GM19324 (cell line): ENCODE data around the gene LUC7L.
"Not testable (repeated sequence)": the region's sequence is repeated elsewhere in the genome, so short reads cannot be mapped to it uniquely, and the experiment has no call there.

Experiments used
- ATAC-seq: cut with Tn5 transposase; IDR thresholded peaks from one replicate; pipeline ENCODE4 v1.9.1; 2021; ENCODE audit warnings: mild to moderate bottlenecking, moderate library complexity; ENCODE audit not compliant: unreplicated experiment, low FRiP score

The LUC7L gene

DNA sequence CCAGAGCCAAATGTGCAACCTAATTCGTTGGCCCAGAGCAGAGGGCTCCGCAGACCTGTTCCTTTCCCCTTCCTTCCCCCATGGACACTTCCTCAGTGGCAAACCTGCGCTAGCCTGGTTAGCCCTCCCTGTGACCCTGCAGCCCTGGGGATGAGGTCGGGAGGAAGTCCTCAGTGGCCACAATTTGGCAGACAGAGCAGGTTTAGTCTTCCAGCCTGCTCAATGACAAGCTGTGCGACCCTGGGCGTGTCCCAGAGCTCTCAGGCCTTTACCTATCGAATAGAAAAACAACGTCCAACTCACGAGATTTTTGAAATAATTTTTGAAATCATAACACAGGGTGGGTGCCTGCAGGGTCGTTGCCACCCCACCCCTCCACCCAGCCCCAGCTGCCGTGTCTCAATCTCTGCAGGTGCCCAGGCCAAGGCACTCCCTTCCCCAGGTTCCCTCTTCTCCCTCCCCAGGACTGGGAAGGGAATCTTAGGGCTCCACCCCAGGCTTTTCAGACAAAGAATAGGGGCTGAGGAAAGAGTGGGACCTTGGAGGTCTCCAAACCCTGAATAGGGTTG, 62.0 kb downstream of the LUC7L start:
- ATAC-seq, result no peak

DNA sequence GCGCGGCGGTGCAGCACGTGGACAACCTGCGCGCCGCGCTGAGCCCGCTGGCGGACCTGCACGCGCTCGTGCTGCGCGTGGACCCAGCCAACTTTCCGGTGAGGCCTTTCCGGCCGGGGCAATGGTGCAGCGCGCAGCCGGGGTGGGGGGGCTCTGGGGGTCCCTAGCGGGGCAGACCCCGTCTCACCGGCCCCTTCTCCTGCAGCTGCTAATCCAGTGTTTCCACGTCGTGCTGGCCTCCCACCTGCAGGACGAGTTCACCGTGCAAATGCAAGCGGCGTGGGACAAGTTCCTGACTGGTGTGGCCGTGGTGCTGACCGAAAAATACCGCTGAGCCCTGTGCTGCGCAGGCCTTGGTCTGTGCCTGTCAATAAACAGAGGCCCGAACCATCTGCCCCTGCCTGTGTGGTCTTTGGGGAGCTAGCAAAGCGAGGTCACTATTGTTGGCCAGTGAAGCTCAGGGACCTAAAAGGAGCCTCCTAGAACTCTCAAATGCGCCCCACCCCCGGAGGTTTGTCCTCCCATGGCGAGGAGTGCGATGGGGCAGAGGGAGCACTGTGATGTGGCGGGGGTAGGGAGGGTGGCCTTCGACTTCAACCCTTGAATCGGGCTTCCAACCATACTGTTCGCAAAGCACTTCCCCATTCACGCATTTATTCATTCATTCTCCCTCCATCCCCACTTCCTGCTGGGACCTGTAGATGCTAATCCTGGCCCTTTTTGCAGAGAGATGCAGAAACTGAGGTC, 62.7 kb downstream of the LUC7L start:
- no peak for ATAC-seq

DNA sequence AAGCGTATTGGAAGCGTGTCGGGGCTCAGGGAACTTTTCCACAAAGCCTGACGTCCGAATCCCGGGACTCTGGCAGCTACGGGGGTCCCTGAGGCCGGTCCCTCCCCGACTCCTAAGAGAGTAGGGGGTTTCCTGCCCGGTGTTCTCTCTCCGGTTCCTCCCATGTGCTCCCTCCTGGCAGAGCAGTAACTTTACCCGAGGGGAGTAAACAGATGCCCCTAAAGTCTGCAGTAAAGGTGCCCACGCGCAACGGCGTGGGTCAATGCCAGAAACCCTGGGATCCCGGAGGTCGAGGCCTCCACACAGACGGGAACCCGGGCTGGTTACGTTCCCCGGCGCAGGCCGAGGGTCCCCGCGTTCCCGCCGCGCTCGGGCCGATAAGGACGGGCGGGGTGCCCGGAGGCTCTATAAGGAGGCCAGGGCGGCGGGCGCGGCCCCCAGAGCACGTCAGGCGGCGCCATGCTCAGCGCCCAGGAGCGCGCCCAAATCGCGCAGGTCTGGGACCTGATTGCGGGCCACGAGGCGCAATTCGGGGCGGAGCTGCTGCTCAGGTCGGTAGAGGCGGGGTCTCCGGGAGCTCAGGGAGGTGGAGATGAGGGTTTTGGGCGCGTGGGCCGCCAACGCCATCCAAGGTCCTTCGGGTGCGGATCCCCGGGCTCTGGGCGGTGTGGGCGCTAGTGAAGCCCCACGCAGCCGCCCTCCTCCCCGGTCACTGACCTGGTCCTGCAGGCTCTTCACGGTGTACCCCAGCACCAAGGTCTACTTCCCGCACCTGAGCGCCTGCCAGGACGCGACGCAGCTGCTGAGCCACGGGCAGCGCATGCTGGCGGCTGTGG, 63.5 kb downstream of the LUC7L start, which contains the start of gene HBM:
Gene HBM, plus strand, starts transcription at position 440 of the 836 bp plus-strand sequence. Its CDS starts 20 bp downstream, at position 460.
- no peak for ATAC-seq

DNA sequence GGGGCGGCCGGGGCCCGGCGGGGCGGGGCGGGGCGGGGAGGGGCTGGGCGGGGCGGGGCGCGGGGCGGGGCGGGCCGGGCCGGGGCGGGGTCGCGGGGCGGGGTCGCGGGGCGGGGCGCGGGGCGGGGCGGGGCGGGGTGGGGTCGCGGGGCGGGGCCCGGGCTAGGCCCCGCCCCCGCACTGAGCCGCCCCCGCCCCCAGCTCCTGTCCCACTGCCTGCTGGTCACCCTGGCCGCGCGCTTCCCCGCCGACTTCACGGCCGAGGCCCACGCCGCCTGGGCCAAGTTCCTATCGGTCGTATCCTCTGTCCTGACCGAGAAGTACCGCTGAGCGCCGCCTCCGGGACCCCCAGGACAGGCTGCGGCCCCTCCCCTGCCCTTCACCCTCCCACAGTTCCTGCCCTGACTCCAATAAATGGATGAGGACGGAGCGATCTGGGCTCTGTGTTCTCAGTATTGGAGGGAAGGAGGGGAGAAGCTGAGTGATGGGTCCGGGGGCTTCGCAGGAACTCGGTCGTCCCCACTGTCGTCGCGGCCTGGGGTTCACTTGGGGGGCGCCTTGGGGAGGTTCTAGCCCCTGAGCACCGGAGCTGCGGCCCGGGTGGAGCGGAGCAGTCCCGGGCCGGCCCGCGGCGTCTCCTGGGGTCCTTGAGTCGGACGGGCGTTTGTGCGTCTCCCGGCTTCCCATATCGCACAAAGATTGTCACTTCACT, 64.3 kb downstream of the LUC7L start:
- no peak for ATAC-seq

DNA sequence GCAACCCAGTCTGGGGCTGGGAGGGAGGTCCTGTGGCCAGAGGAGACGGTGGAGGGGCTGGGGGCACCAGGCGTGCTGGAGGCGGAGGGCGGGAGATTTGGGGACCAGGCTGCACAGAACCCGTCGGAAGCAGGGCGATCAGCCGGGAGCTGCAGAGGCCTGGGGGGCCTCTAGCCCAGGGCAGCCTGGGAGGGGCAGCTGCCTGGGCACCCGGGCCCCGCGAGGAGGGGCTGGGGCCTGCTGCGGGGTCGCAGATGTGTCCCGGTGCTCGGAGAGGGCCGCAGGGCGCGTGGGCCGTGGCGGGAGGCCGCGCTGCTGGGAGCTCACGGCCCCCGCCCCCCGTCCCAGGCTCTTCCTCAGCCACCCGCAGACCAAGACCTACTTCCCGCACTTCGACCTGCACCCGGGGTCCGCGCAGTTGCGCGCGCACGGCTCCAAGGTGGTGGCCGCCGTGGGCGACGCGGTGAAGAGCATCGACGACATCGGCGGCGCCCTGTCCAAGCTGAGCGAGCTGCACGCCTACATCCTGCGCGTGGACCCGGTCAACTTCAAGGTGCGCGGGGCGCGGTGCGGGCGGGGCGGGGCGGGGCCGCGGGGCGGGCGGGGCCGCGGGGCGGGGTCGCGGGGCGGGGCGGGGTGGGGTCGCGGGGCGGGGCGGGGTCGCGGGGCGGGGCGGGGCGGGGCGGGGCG, 65.0 kb downstream of the LUC7L start:
- not testable (repeated sequence) for ATAC-seq

DNA sequence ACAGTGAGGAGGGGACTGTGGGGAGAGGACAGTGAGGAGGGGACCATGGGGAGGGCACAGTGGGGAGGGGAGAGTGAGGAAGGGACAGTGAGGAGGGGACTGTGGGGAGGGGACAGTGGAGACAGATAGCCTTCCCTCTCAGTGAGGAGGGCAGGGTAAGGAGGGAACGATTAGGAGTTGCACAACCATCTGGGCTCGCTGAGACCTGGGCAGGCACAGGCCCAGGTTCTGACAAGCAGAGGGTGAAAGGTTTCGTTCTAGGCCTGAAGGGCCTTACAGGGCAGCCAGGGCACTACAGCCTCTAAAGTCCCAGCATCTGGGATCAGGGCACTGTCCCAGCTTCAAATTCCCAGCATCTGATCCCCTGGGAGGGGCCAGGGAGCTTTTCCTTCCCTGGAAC, 65.6 kb downstream of the LUC7L start:
- not testable (repeated sequence) for ATAC-seq

DNA sequence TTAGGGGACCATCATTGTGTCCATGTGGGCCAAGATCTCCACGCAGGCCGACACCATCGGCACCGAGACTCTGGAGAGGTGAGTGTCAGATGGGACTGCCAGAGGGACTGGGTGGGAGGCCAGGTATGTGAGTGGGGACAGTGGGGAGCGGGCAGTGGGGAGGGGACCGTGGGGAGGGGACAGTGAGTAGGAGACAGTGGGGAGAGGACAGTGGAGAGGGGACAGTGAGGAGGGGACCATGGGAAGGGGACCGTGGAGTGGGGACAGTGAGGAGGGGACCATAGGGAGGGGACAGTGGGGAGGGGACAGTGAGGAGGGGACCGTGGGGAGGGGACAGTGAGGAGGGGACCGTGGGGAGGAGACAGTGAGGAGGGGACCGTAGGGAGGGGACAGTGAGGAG, 66.1 kb downstream of the LUC7L start:
- ATAC-seq, result not testable (repeated sequence)

DNA sequence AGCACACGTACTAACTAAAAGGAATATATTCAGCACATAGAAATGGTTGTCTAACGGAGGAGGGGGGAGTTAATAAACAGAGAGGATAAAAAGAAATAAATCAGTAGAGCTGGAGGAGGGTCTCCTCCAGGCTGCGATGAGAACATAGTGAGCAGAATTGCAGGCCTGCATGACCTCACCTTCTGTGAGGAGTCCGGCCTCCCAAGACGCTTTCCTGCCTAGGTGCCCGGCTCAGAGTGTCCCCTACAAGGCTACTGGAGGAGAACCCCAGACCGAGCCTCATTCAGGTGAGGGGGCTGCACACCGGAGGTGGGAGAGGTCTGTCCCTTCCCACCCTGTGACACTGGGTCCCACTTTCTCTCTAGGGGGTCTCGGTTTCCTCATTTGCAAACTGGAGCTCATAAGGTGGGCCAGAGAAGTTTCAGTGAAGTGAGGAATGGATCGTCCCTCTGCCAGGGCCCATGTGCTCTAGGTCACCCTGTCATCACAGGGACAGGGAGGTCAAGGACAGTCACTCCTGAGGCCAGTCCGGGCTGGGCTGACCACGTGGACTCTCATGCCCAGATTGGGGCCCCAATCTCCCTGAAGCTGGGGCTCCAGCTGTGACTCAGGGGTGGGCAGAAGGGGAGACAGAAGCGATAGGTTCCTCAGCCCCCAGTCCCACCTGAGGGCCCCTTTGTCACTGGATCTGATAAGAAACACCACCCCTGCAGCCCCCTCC, 66.8 kb downstream of the LUC7L start:
- ATAC-seq, result no peak

DNA sequence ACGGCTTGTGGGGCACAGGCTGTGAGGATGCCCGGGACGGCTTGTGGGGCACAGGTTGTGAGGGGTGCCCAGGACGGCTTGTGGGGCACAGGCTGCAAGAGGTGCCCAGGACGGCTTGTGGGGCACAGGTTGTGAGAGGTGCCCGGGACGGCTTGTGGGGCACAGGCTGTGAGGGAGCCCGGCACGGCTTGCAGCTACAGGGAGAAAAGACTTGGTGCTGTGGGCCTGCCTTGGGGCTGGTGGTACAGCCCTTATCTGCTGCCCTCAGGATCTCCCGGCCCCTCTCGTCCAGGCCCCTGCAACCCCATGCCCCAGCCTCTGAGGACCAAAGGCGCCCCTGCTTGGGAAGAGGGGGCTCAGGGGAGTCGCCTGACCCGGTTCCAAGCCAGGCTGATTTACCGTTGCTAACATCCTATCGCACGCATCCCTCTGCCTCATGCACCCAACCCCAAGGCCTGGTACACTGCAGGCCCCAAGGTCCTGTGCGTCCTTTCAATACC, 68.5 kb downstream of the LUC7L start:
- ATAC-seq, result no peak

DNA sequence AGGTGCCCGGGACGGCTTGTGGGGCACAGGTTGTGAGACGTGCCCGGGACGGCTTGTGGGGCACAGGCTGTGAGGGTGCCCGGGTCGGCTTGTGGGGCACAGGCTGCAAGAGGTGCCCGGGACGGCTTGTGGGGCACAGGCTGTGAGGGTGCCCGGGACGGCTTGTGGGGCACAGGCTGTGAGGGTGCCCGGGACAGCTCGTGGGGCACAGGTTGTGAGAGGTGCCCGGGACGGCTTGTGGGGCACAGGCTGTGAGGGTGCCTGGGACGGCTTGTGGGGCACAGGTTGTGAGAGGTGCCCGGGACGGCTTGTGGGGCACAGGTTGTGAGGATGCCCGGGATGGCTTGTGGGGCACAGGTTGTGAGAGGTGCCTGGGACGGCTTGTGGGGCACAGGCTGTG, 69.0 kb downstream of the LUC7L start:
- ATAC-seq, result not testable (repeated sequence)

DNA sequence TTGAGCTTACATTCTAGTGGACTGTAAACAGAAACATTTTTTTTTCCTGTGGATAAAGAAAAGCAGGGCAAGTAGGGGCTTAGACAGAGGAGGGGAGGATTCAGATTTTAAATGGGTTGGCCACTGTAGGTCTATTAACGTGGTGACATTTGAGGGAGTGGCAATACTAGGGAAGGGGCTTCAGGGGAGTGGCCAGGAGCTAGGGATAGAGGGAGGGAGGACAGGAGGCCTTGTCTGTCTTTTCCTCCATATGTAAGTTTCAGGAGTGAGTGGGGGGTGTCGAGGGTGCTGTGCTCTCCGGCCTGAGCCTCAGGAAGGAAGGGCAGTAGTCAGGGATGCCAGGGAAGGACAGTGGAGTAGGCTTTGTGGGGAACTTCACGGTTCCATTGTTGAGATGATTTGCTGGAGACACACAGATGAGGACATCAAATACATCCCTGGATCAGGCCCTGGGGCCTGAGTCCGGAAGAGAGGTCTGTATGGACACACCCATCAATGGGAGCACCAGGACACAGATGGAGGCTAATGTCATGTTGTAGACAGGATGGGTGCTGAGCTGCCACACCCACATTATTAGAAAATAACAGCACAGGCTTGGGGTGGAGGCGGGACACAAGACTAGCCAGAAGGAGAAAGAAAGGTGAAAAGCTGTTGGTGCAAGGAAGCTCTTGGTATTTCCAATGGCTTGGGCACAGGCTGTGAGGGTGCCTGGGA, 70.0 kb downstream of the LUC7L start:
- ATAC-seq, result no peak

DNA sequence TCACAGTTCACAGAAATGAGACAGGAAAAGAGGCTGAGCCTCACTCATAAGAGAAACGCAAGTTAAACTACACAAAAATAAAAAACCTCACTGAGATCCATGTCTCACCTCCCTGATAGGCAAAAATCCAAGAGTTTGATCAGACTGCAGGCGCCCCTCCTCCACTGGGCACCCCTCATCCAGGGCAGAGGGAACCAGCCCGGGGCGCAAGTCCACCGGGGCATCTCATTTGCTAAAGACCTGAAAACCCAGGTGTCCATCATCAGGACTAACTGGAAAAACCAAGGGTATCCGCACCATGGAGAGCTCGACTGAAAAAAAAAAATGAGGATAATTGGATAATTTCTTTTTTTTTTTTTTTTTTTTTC, 74.2 kb downstream of the LUC7L start:
- no peak for ATAC-seq

DNA sequence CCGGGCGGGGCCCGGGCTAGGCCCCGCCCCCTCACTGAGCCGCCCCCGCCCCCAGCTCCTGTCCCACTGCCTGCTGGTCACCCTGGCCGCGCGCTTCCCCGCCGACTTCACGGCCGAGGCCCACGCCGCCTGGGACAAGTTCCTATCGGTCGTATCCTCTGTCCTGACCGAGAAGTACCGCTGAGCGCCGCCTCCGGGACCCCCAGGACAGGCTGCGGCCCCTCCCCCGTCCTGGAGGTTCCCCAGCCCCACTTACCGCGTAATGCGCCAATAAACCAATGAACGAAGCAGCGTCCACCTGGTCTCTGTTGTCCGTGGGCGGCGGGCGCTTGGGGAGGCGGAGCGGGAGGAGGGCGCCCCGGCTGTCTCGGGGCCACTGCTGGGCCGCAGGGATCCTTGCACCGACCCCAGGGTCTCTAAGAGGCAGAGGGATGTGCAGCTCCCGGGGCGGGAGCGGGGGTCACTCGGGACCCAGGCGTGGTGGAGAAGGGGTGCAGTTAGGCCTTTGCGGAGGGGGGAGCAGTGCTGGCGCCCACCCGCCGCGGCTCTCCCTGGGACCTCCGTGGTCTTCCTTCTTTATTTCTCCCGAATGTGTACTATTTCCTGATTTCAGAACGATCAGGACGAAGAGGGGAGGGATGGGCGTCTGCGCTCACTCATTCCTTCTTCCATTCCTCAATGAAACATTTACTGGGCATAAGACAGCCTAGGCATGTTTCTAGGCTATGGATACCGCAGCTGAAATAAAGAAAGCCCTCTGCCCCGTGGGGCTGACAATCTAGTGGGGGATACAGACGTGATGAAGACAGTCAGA, 74.8 kb downstream of the LUC7L start:
- ATAC-seq, result no peak

DNA sequence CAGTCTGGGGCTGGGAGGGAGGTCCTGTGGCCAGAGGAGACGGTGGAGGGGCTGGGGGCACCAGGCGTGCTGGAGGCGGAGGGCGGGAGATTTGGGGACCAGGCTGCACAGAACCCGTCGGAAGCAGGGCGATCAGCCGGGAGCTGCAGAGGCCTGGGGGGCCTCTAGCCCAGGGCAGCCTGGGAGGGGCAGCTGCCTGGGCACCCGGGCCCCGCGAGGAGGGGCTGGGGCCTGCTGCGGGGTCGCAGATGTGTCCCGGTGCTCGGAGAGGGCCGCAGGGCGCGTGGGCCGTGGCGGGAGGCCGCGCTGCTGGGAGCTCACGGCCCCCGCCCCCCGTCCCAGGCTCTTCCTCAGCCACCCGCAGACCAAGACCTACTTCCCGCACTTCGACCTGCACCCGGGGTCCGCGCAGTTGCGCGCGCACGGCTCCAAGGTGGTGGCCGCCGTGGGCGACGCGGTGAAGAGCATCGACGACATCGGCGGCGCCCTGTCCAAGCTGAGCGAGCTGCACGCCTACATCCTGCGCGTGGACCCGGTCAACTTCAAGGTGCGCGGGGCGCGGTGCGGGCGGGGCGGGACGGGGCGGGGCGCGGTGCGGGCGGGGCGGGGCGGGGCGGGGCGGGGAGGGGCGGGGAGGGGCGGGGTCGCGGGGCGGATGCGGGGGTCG, 75.6 kb downstream of the LUC7L start:
- not testable (repeated sequence) for ATAC-seq

DNA sequence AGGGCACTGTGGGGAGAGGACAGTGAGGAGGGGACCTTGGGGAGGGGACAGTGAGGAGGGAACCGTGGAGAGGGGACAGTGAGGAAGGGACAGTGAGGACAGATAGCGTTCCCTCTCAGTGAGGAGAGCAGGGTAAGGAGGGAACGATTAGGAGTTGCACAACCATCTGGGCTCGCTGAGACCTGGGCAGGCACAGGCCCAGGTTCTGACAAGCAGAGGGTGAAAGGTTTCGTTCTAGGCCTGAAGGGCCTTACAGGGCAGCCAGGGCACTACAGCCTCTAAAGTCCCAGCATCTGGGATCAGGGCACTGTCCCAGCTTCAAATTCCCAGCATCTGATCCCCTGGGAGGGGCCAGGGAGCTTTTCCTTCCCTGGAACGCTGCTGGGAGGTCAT, 76.1 kb downstream of the LUC7L start:
- ATAC-seq, result not testable (repeated sequence)

DNA sequence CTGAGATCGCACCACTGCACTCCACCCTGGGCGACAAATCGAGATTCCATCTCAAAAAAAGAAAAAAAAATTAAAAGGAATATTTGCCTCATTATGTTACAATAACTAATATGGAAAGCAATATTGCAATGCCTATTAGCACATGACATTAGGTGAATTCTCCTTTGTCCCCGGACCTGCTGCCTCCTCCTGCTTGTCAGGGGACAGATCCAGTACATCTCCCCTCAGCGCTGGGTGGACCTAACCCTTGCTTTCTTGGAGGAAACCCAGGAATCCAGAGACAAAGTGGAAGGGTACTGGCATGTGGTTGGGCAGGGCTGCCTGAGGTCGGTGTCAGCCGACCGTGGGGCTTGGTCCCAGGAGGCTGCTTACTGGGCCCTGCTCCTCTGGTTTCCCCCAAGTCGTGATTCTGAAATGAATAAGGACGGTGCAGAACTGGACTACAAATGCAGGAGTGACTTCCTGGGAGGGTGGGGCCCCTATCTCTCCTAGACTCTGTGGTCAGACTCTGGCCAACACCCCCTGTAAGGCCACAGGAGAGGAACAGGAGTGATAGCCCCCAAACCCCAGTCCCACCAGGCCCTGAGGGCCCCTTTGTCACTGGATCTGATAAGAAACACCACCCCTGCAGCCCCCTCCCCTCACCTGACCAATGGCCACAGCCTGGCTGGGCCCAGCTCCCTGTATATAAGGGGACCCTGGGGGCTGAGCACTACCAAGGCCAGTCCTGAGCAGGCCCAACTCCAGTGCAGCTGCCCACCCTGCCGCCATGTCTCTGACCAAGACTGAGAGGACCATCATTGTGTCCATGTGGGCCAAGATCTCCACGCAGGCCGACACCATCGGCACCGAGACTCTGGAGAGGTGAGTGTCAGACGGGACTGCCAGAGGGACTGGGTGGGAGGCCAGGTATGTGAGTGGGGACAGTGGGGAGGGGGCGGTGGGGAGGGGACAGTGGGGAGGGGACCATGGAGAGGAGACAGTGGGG, 76.8 kb downstream of the LUC7L start, which contains the start of gene HBZ:
Gene HBZ, plus strand, starts transcription at position 504 of the 988 bp plus-strand sequence. Its CDS starts 266 bp downstream, at position 770.
- no peak for ATAC-seq
